DMS53 treated with DMSO at 0.1 percent for 48 hours (cell line): Measurements from ENCODE around the gene ECHS1.
"Not testable (repeated sequence)": the region's sequence is repeated elsewhere in the genome, so short reads cannot be mapped to it uniquely, and the experiment has no call there.

Source experiments
- DNase-seq: peaks from one replicate; lab custom pipeline; 2025; ENCODE audit not compliant: unreplicated experiment; lab: John Stamatoyannopoulos, UW

ECHS1 gene

GRCh38 chr10:133373174-133374090, at the start of gene ECHS1:
Gene ECHS1, minus strand, starts transcription at chr10:133373354. Its CDS starts 21 bp downstream, at chr10:133373333.
- DNase-seq: peak; percentile 78

- DNase-seq: no peak
Measured at GRCh38 chr10:133422223-133422806, 49.2 kb upstream of the ECHS1 start.

GRCh38 chr10:133421336-133422222, 48.4 kb upstream of the ECHS1 start:
- no peak for DNase-seq

- DNase-seq: no peak
Measured at GRCh38 chr10:133420579-133420978, 47.4 kb upstream of the ECHS1 start.

- no peak for DNase-seq
Measured at GRCh38 chr10:133420028-133420427, 46.9 kb upstream of the ECHS1 start.

GRCh38 chr10:133419211-133419950, 46.2 kb upstream of the ECHS1 start:
- no peak for DNase-seq

GRCh38 chr10:133418289-133418993, 45.3 kb upstream of the ECHS1 start:
- no peak for DNase-seq

GRCh38 chr10:133415752-133416151, 42.6 kb upstream of the ECHS1 start:
- DNase-seq: no peak

GRCh38 chr10:133414401-133414800, 41.2 kb upstream of the ECHS1 start:
- DNase-seq: not testable (repeated sequence)

- no peak for DNase-seq
Measured at GRCh38 chr10:133412381-133412711, 39.2 kb upstream of the ECHS1 start.

- DNase-seq: no peak
Measured at GRCh38 chr10:133411523-133412380, 38.6 kb upstream of the ECHS1 start.

- DNase-seq: no peak
Measured at GRCh38 chr10:133405844-133406527, 32.8 kb upstream of the ECHS1 start.

GRCh38 chr10:133405272-133405671, 32.1 kb upstream of the ECHS1 start:
- no peak for DNase-seq

GRCh38 chr10:133403784-133404183, 30.6 kb upstream of the ECHS1 start:
- DNase-seq: no peak

- no peak for DNase-seq
Measured at GRCh38 chr10:133403359-133403758, 30.2 kb upstream of the ECHS1 start.

- no peak for DNase-seq
Measured at GRCh38 chr10:133401981-133402725, 29.0 kb upstream of the ECHS1 start.

- no peak for DNase-seq
Measured at GRCh38 chr10:133401500-133401899, 28.3 kb upstream of the ECHS1 start.
